ENCODE data around the gene SNX27. TPM values are rescaled to one million over a fixed set of nuclear protein-coding genes. Genes with fewer than 3 reads are reported as not detected.

The SNX27 gene
- 6.8 to 10.9 TPM (median 7.5 TPM) in 5 replicates for total RNA-seq (2022; extraction: Qiagen RNA extraction; ENCODE audit: low read depth)

GRCh38 chr1:151611832-151612500 lies at the start of gene SNX27:
TSS of gene SNX27 (plus strand) at chr1:151612050. CDS start at chr1:151612202, 152 bp downstream.

GRCh38 chr1:151716771-151717631 lies 105.2 kb downstream of the SNX27 start, which contains the start of gene CELF3:
TSS of gene CELF3 (minus strand) at chr1:151716803. CDS start at chr1:151716020, 783 bp downstream.

GRCh38 chr1:151720974-151721787 lies 109.3 kb downstream of the SNX27 start, which contains the start of gene RIIAD1:
TSS of gene RIIAD1 (plus strand) at chr1:151721522. CDS start at chr1:151721537, 15 bp downstream.

Other genes with a start within 250 kb of the SNX27 start
- 5.4 to 7.8 TPM (median 6.2 TPM) in 5 replicates for gene SELENBP1, start 239.3 kb upstream of the SNX27 start, total RNA-seq (2022; extraction: Qiagen RNA extraction; ENCODE audit: low read depth)
- 340 to 454 TPM (median 407 TPM) in 5 replicates for gene PSMB4, start 212.5 kb upstream of the SNX27 start, total RNA-seq (2022; extraction: Qiagen RNA extraction; ENCODE audit: low read depth)
- gene POGZ, start 152.6 kb upstream of the SNX27 start, total RNA-seq (2022; extraction: Qiagen RNA extraction; ENCODE audit: low read depth) = 14.8 to 20.9 TPM (median 19.6 TPM) in 5 replicates
- 1.2 to 2.2 TPM (median 1.4 TPM) in 5 replicates for gene CGN, start 100.7 kb upstream of the SNX27 start, total RNA-seq (2022; extraction: Qiagen RNA extraction; ENCODE audit: low read depth)
- 14.0 to 16.7 TPM (median 14.3 TPM) in 5 replicates for gene TUFT1, start 71.7 kb upstream of the SNX27 start, total RNA-seq (2022; extraction: Qiagen RNA extraction; ENCODE audit: low read depth)
- not detected in 5 replicates for gene CELF3, start 104.8 kb downstream of the SNX27 start, total RNA-seq (2022; extraction: Qiagen RNA extraction; ENCODE audit: low read depth)
- not detected in 5 replicates for gene RIIAD1, start 109.5 kb downstream of the SNX27 start, total RNA-seq (2022; extraction: Qiagen RNA extraction; ENCODE audit: low read depth)
- 69.1 to 95.3 TPM (median 81.1 TPM) in 5 replicates for gene MRPL9, start 151.4 kb downstream of the SNX27 start, total RNA-seq (2022; extraction: Qiagen RNA extraction; ENCODE audit: low read depth)
- gene TDRKH, start 178.4 kb downstream of the SNX27 start, total RNA-seq (2022; extraction: Qiagen RNA extraction; ENCODE audit: low read depth) = 5.4 to 6.3 TPM (median 6.2 TPM) in 5 replicates
- gene LINGO4, start 193.4 kb downstream of the SNX27 start, total RNA-seq (2022; extraction: Qiagen RNA extraction; ENCODE audit: low read depth) = not detected in 5 replicates
- gene RORC, start 219.8 kb downstream of the SNX27 start, total RNA-seq (2022; extraction: Qiagen RNA extraction; ENCODE audit: low read depth) = not detected in 5 replicates
- gene C2CD4D, start 227.8 kb downstream of the SNX27 start, total RNA-seq (2022; extraction: Qiagen RNA extraction; ENCODE audit: low read depth) = not detected in 5 replicates
- not detected in 5 replicates for gene THEM5, start 241.7 kb downstream of the SNX27 start, total RNA-seq (2022; extraction: Qiagen RNA extraction; ENCODE audit: low read depth)